Activated CD8-positive, alpha-beta memory T cell treated with anti-CD3 and anti-CD28 coated beads, Interleukin-2, amount 50 U/mL, for 1 hour (primary cell): ENCODE data around the gene TRDN.
"Not testable (repeated sequence)": the region's sequence is repeated elsewhere in the genome, so short reads cannot be mapped to it uniquely, and the experiment has no call there.

Source experiments
- DNase-seq: peaks from one replicate; pipeline ENCODE4 v3.0.0-alpha.2; 2020; ENCODE audit errors: extremely low read depth

TRDN gene

GRCh38 chr6:123503619-123504018, 133.1 kb downstream of the TRDN start:
- DNase-seq, result no peak

GRCh38 chr6:123497025-123497424, 139.7 kb downstream of the TRDN start:
- no peak for DNase-seq

- DNase-seq, result no peak
Measured at GRCh38 chr6:123489589-123489988, 147.2 kb downstream of the TRDN start.

GRCh38 chr6:123480986-123481385, 155.8 kb downstream of the TRDN start:
- DNase-seq, result no peak

- not testable (repeated sequence) for DNase-seq
Measured at GRCh38 chr6:123472025-123472702, 164.6 kb downstream of the TRDN start.

- DNase-seq, result no peak
Measured at GRCh38 chr6:123467392-123467791, 169.4 kb downstream of the TRDN start.

- no peak for DNase-seq
Measured at GRCh38 chr6:123462152-123462551, 174.6 kb downstream of the TRDN start.

- no peak for DNase-seq
Measured at GRCh38 chr6:123458218-123458617, 178.5 kb downstream of the TRDN start.

- DNase-seq, result no peak
Measured at GRCh38 chr6:123456836-123457235, 179.9 kb downstream of the TRDN start.

GRCh38 chr6:123454448-123454847, 182.3 kb downstream of the TRDN start:
- no peak for DNase-seq

GRCh38 chr6:123453071-123453470, 183.7 kb downstream of the TRDN start:
- DNase-seq, result not testable (repeated sequence)

GRCh38 chr6:123448306-123448884, 188.4 kb downstream of the TRDN start:
- no peak for DNase-seq

GRCh38 chr6:123447315-123447937, 189.3 kb downstream of the TRDN start:
- DNase-seq, result no peak

GRCh38 chr6:123439371-123439770, 197.4 kb downstream of the TRDN start:
- DNase-seq, result no peak

GRCh38 chr6:123434186-123434585, 202.6 kb downstream of the TRDN start:
- DNase-seq, result no peak

GRCh38 chr6:123430970-123431369, 205.8 kb downstream of the TRDN start:
- DNase-seq, result no peak

- no peak for DNase-seq
Measured at GRCh38 chr6:123427008-123427407, 209.7 kb downstream of the TRDN start.

GRCh38 chr6:123423130-123423529, 213.6 kb downstream of the TRDN start:
- no peak for DNase-seq

- no peak for DNase-seq
Measured at GRCh38 chr6:123420512-123420911, 216.2 kb downstream of the TRDN start.

- DNase-seq, result no peak
Measured at GRCh38 chr6:123418071-123418470, 218.7 kb downstream of the TRDN start.

GRCh38 chr6:123417535-123417934, 219.2 kb downstream of the TRDN start:
- no peak for DNase-seq

- DNase-seq, result no peak
Measured at GRCh38 chr6:123415844-123416468, 220.8 kb downstream of the TRDN start.

GRCh38 chr6:123404975-123405374, 231.8 kb downstream of the TRDN start:
- DNase-seq, result no peak
